GM18499 (cell line): ENCODE data around the gene SEMA4A.
A peak's percentile ranks its signal among the peaks of the same experiment; 100 is the strongest.

Experiments
- ATAC-seq: cut with Tn5 transposase; IDR thresholded peaks from one replicate; pipeline ENCODE4 v1.9.1; 2021; ENCODE audit warnings: moderate number of reproducible peaks; ENCODE audit not compliant: insufficient read depth, unreplicated experiment

SEMA4A gene

DNA sequence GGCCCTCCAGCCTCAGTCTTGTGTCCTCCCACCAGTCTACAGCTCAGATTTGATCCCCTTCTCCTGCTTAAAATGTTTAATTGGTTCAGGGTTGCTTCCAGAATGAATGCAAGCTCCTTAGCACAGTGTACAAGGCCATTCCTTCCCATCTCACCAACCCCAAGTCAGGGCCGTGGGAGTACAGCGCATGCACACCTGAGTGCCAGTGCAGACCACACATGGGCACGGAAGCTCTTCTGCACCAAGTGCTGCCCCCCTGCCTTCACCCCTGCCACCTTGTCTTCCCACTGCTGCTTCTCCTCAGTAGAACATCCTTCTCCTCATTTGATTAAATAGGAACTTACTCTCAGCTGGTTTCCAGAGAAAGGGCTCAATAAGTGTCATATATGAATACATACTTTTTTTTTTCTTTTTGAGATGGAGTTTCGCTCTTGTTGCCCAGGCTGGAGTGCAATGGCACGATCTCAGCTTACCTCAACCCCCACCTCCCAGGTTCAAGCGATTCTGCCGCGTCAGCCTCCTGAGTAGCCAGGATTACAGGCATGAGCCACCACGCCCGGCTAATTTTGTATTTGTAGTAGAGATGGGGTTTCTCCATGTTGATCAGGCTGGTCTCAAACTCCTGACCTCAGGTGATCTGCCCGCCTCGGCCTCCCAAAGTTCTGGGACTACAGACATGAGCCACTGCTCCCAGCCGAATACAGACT is 68.8 kb downstream of the SEMA4A start:
- no peak for ATAC-seq

DNA sequence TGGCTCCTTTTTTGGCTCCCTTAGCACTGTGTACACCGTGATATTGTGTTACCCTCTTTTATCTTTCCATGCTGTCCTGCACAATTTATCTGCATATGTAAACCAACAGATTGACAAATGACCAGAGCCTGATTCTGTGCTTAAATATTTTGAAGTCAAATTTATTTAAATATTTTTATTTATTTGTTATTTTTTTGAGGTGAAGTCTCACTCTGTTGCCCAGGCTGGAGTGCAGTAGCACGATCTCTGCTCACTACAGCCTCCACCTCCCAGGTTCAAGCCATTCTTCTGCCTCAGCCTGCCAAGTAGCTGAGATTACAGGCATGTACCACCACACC is 72.3 kb downstream of the SEMA4A start:
- ATAC-seq = no peak

DNA sequence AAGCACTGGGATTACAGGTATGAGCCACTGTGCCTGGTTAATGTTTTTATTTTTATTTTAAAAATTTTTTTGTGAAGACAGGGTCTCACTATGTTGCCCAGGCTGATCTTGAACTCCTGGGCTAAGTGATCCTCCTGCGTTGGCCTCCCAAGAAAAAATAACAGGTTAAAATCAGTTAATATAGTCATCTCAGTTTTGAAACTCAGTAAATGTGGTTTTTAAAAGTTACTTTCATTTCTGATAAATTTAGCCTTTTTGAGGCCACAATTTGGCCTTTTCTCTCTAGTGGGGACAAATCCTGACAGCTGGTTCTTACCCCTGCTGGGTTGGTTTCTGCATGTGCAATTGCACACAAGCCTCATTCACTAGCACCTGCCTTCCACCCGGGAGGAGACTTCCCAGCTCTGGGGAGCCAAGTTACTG is 72.7 kb downstream of the SEMA4A start:
- ATAC-seq = peak; percentile 52

DNA sequence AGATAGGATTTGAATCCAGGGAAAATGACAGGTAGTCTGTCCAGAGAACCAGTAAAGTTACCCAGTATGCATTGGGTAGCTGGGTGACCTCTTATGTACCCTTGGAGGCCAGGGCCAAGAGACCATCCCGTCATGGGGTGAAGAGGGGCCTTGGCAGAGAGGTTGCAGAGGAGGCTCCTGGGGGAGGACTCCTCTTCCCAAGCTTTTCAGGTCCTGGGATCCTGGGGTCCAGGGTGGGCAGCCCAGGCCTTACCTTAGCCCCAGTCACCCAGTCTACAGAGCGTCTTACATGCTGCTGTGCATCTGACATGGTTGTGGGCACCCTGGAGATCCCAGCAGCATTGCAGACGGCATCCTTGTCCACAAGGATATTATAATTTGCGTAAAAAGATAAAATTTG is 73.4 kb downstream of the SEMA4A start:
- ATAC-seq = no peak
